Activated CD8-positive, alpha-beta memory T cell treated with anti-CD3 and anti-CD28 coated beads, Interleukin-2, amount 50 U/mL, for 1 hour (primary cell): ENCODE measurements around the gene MSANTD1.
"Not testable (repeated sequence)": the region's sequence is repeated elsewhere in the genome, so short reads cannot be mapped to it uniquely, and the experiment has no call there.

Source experiments
- DNase-seq: peaks from one replicate; pipeline ENCODE4 v3.0.0-alpha.2; 2020; ENCODE audit errors: extremely low read depth

The MSANTD1 gene

DNA sequence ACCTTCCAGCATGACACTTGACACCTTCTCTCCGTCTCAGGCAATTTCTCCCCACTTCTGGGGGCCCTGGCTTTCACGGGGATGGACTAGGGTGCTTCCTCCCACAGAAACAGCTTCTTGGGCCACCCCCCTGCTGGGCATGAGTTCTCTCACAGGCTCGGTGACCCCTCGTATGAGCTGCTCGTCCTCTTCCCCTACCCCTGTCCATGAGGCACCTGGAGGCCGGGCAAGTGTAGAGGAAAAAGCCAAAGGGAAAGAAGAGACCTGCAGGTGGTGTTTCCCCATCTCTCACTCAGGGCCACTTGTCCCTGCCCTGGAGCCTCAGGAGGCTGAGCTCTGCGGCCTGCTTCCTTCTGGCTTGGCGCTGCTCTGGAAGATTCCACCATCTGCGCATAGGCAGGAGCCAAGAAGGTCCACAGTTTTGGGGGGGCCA, 41.9 kb downstream of the MSANTD1 start:
- DNase-seq: no peak

- no peak for DNase-seq
These were observed 42.5 kb downstream of the MSANTD1 start for GRCh38 chr4:3291411-3291968.

GRCh38 chr4:3291969-3292570, 43.1 kb downstream of the MSANTD1 start:
- DNase-seq: no peak

- peak; percentile 36 for DNase-seq
These were observed 43.8 kb downstream of the MSANTD1 start, which contains the start of gene RGS12 for GRCh38 chr4:3292571-3293400. Gene RGS12, plus strand, starts transcription at chr4:3293021. Its CDS starts 23,150 bp downstream, at chr4:3316171.

GRCh38 chr4:3293401-3294391, 44.7 kb downstream of the MSANTD1 start:
- no peak for DNase-seq

- no peak for DNase-seq
These were observed 45.7 kb downstream of the MSANTD1 start for GRCh38 chr4:3294401-3295241.

- no peak for DNase-seq
These were observed 47.1 kb downstream of the MSANTD1 start for GRCh38 chr4:3295837-3296624.

- DNase-seq: no peak
These were observed 47.7 kb downstream of the MSANTD1 start for GRCh38 chr4:3296651-3297050.

GRCh38 chr4:3297066-3297859, 48.3 kb downstream of the MSANTD1 start:
- DNase-seq: no peak

- DNase-seq: no peak
These were observed 50.4 kb downstream of the MSANTD1 start for GRCh38 chr4:3299122-3299975.

DNA sequence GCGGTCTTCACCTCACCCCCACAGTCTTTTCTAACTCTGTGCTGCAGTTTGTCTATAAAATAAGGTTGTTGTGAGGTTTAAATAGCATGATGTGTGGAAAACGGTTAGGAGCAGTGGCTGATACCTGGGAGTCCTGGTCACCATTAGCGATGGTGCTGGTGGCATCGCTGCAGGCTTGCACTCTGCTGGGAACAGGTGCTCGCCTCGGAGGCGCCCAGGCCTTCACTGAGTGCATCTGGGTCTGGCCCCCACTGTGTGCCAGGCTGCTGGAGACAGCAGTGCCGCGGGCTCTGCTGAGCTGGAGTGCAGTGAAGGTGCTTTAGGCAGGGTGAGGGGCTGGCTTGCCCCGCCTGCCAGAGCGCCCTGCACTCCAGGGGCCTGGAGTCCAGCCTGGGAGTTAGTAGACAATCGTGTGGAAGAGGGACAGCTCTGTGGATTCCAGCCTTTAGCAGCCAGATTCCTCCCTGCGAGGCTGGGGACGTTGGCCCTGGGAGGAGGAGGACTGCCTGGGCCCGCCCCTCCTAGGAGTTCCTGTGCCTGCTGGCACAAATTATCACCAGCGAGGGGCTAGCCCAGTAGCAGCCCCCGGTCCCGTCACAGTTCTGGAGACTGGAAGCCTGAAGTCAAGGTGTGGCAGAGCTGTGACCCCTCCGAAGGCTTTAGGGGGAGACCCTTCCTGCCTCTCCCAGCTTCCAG, 51.2 kb downstream of the MSANTD1 start:
- DNase-seq: no peak

GRCh38 chr4:3300882-3301281, 51.9 kb downstream of the MSANTD1 start:
- DNase-seq: not testable (repeated sequence)

DNA sequence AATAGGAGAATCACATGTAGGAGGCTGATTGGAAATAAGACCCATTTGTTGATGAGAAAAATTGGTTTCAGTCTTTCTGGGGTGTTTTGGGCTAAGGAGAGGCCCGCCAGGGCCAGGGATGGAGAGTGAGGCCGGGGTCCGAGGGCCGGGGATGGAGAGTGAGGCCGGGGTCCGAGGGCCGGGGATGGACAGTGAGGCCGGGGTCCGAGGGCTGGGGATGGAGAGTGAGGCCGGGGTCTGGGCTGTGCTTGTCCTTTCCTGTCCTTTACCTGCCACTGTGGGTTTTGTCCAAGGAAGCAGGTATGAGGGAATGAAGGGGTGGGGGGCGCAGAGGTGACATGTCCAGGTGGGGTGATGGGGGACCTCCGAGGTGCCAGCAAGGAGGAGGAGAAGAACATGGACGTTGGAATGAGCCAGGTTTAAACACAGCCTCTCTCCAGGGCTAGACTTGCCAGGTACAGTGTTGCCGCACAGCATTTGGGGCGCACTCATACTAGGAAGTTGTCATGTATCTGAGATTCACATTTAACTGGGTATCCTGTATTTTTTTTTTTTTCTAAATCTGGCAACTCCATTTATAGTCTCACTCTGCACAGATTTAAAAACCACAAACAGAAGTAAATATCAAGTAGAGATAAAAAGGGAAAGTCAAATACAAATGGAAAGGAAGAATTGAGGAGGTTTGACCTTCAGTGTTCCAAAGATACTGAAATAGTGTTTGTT, 52.7 kb downstream of the MSANTD1 start:
- DNase-seq: no peak

DNA sequence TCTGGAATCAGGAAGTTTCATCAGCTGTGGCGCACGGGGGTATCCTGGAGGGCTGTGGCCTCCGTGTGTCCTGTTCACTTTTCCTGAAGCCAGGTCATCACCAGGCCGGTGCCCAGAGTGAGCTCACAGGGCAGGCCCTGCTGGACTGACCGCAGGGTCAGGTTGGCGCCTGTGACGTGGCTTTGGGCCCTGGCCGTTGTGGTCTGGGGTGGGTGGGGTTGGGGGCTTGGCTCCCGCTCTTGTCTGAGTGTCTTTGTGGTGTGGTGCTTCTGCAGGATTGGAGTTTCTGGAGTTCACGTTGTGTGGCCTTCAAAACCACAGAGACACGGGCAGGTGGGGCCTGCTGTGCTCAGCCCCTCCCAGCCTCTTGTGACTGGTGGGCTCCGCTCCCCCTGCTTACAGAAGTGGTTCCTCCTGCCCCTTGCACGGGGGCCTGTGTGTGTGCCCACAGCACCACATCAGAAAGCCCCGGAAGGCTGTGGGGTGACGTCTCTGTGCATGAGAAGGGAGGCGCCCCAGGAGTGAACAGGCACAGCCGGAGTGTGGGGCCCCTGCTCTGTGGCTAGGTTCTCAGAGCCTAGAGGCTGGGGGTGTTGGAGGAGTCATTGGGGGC, 53.3 kb downstream of the MSANTD1 start:
- peak; percentile 82 for DNase-seq

DNA sequence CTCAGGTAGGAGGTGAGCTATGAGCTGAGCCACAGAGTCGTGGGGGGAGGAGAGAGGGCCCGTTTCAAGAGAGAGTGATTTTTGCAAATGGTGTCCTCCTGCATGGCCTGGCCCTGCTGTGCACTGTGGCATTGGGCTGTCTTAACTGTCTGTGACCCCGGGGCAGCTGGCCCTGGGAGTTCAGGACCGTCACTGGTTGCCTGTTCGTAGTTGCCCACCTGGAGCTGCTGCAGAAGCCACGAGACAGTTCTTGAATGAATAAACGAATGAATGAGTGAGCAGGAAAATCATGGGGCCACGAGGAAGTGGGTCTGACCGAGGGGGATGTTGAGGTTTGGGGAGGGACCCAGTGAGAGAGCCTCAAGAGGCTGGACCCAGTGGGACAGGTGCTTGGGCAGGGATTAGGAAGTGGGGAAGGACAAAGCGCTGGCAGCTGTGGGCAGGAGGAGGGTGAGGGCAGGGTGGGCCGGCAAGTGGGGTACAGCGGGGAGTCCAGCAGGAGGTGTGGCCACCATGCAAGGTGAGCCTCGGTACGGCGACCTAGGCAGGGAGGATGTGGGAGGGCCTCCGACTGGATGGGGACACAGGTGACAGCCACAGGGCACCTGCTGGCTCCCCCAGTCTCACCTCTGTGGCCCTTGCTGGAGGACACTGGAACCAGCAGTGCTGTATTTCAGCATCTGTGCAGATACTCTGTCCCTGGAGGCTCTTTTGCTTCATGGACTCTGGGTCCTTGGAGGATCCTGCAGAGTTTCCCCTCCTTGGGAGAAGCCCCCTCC, 54.0 kb downstream of the MSANTD1 start:
- no peak for DNase-seq

DNA sequence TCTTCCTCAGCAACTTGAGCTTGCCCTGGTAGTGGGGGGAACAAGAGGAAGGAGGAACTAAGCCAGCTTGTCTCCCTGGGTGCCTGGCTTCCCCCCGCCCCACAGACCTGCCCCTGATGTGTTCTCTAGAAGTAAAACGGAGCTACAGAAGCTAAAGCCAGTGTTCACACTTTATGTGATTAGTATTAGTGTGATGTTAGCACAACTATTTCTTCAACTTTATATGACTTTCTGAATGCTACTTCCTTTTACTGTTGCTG, 54.5 kb downstream of the MSANTD1 start:
- DNase-seq: no peak
